GM12878 (cell line): ENCODE measurements around the gene DCDC1. TPM values are rescaled to one million over a fixed set of nuclear protein-coding genes. Genes with fewer than 3 reads are reported as not detected.

Experiments
- GABPA ChIP-seq: IDR thresholded peaks from 2 replicates; pipeline ENCODE4 v1.6.1; 2014; ENCODE audit warnings: antibody characterized with exemption, low read depth, mild to moderate bottlenecking, inconsistent platforms
- REST ChIP-seq: IDR thresholded peaks from 2 replicates; pipeline ENCODE4 v1.6.1; 2012; ENCODE audit warnings: mild to moderate bottlenecking, low read depth, low read length
- SMAD1 ChIP-seq: fragments of 450-650 bp; IDR thresholded peaks from 2 replicates; pipeline ENCODE4 v1.6.1; 2018; ENCODE audit warnings: mild to moderate bottlenecking, low read depth; ENCODE audit not compliant: partially characterized antibody
- YBX1 ChIP-seq: fragments of 450-650 bp; IDR thresholded peaks from 2 replicates; pipeline ENCODE4 v1.6.1; 2016; ENCODE audit warnings: antibody characterized with exemption
- ZBTB11 ChIP-seq: fragments of 450-650 bp; formaldehyde crosslinking; IDR thresholded peaks from 2 replicates; pipeline ENCODE4 v1.5.0; 2022; ENCODE audit warnings: mild to moderate bottlenecking, missing genetic modification characterization
- ZNF24 ChIP-seq: fragments of 450-650 bp; IDR thresholded peaks from 2 replicates; pipeline ENCODE4 v1.6.1; 2017; ENCODE audit warnings: antibody characterized with exemption, mild to moderate bottlenecking
- ZNF592 ChIP-seq: fragments of 450-650 bp; IDR thresholded peaks from 2 replicates; pipeline ENCODE4 v1.6.1; 2017; ENCODE audit warnings: mild to moderate bottlenecking, moderate library complexity
- polyA plus RNA-seq, 11 experiments: library from polyadenylated mRNA; depleted of rRNA in 4 of 11; unstranded in 6 of 11; stranded (reverse) in 5 of 11; fragments of >200 nt; fragmentation: Nextera tagmentation in 4 of 11; fragmentation: Illumina TruSeq in 1 of 11; extraction: Ambion mirVana in 4 of 11; extraction: Trizol in 1 of 11; gene quantifications; 1 replicate in 1 of 11; 2 replicates in 10 of 11; pipeline versions ENCODE4 v1.2.1 to v1.2.3, GENCODE V29; 2011 to 2016; ENCODE audit warnings: inconsistent platforms in 2 of 11, missing spikeins in 2 of 11, low read depth in 1 of 11
- total RNA-seq, 4 experiments: library from RNA; depleted of rRNA in 3 of 4; stranded (reverse); fragments of >200 nt in 3 of 4; fragmentation: Illumina TruSeq in 1 of 4; extraction: Trizol in 1 of 4; gene quantifications; 2 replicates each; pipeline versions ENCODE4 v1.2.1 to v1.2.3, GENCODE V29; 2013 to 2021

DCDC1 gene
- total and polyA plus RNA-seq, 10 of the 15 experiments (the other 5 are each of a cell fraction or from before 2014, with no cell fraction given) = not detected

- TF ChIP-seq ZNF592 = no peak
- TF ChIP-seq YBX1 = no peak
- TF ChIP-seq ZBTB11 (CRISPR knock-in tag) = no peak
- no peak for TF ChIP-seq SMAD1
- TF ChIP-seq REST = no peak
- no peak for TF ChIP-seq GABPA
- TF ChIP-seq ZNF24 = no peak
Measured at GRCh38 chr11:30873924-30874610, 495.5 kb downstream of the DCDC1 start (continued).
